ENCODE data around the gene COL27A1.
"Not testable (repeated sequence)": the region's sequence is repeated elsewhere in the genome, so short reads cannot be mapped to it uniquely, and the experiment has no call there.

The COL27A1 gene

GRCh38 chr9:114329625-114330022 is 174.3 kb downstream of the COL27A1 start, which contains the start of gene ORM2:
Gene ORM2 (plus strand): TSS chr9:114329869. CDS start chr9:114329905, 36 bp downstream.
- DNase-seq = not testable (repeated sequence)

GRCh38 chr9:114330636-114331035 is 175.3 kb downstream of the COL27A1 start:
- DNase-seq = no peak

DNA sequence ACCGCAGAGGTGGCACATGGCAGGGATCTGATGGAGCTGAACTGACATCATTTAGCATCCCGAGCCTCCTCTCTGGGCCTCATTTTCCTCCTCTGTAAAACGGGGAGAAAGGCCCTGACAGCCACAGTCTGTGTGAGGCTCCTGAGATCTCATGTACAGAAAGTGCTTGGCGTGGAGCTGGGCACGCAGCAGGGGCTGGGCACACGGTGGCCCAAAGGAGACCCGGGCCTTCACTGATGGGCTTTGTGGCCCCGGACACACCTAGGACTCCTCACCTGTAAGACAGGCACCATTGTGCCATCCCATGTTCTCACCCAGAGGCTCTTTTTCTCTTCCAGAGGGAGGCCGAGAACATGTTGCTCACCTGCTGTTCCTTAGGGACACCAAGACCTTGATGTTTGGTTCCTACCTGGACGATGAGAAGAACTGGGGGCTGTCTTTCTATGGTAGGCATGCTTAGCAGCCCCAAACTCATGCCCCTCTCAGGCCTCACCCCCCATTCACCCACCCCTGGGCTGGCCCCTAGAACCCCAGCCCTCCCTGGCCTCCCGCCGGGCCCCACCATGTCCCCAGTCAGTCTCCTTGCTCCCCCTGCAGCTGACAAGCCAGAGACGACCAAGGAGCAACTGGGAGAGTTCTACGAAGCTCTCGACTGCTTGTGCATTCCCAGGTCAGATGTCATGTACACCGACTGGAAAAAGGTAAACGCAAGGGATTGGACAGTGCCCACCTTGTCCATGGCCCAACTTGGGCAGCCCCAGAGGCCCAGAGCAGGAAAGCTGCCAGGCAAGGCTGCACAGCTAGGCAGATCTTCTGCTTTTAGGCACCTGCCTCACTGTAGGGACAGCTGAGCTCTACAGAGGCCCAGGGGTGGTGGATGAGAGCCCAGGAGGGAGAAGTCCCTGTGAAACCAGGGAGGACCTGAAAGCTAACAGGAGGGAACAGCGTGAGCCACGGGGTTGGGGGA is 176.2 kb downstream of the COL27A1 start:
- DNase-seq = not testable (repeated sequence)

- DNase-seq = not testable (repeated sequence)
These were observed 177.2 kb downstream of the COL27A1 start for GRCh38 chr9:114332474-114333040.

- DNase-seq = not testable (repeated sequence)
These were observed 178.4 kb downstream of the COL27A1 start for GRCh38 chr9:114333718-114334117.

DNA sequence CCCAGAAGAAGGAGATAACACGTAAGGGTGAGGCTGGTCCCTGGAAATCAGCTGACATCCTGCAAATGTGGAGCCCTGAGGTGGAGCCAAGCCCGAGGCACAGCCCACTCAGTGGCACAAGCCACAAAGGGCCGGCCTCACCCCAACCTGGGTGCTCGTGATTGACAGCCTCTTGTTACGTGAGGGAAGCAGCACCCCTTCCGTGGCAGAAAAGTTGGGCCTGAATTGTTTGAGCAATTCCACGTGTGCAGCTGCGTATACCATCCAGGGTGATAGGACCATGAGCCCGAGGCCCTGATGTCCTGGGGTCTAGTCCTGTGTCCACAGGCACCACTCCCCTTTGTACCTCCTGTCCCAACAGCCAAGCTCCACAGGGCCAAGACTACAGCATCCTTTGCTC is 179.2 kb downstream of the COL27A1 start:
- DNase-seq = no peak

GRCh38 chr9:114335745-114336144 is 180.4 kb downstream of the COL27A1 start:
- DNase-seq = no peak

DNA sequence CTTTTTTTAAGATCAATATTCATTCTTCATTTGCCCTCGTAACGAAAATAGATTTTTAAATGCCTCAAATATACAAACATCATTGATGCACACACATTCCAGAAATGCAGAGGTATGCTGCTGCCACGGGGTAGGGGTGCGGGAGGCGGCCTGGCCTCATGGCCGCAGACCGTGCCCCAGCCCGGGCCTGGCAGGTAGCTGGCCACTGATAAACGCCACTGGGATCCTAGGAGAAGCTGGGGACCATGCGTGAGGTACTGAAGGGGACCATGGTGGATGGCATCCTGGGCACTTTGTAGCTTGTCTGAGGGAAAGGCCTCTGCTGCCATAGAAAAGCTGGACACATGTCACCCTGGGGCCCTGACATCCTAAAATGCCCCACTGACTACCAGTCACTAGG is 180.8 kb downstream of the COL27A1 start:
- DNase-seq = no peak

DNA sequence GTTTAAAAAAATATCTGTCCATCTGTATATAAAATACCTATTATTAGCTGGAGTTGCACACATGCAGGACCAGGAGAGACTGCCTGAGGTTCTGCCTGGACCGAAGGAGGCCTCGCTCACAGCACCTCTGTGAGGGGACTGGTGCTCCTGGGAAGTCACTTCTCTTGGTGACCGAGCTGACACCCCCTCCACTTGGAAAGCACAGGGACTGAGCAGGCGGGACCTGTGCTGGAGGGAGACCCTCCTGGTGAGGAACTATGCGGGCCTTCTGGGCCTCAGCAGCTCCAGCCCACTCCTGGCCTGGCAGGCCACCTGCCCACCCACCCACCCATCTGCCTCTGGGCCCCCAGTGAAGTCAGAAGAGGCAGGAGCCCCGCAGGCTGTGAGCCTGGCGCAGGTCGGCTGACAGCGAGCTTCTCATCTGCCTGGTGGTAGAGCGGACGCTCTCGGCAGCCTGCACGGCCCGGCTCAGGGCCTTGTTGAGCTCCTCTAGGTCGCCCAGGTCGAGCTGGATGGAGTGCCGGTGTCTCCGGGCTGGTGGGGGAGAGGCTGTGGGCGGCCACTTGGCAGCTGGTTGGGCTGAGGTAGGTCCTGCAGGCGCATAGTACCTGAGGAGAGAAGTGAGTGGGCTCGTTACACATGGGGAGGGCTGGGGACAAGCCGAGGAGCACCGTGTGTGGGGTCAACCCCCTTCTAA is 181.5 kb downstream of the COL27A1 start:
- DNase-seq = no peak

GRCh38 chr9:114338187-114338586 is 182.8 kb downstream of the COL27A1 start:
- DNase-seq = no peak

DNA sequence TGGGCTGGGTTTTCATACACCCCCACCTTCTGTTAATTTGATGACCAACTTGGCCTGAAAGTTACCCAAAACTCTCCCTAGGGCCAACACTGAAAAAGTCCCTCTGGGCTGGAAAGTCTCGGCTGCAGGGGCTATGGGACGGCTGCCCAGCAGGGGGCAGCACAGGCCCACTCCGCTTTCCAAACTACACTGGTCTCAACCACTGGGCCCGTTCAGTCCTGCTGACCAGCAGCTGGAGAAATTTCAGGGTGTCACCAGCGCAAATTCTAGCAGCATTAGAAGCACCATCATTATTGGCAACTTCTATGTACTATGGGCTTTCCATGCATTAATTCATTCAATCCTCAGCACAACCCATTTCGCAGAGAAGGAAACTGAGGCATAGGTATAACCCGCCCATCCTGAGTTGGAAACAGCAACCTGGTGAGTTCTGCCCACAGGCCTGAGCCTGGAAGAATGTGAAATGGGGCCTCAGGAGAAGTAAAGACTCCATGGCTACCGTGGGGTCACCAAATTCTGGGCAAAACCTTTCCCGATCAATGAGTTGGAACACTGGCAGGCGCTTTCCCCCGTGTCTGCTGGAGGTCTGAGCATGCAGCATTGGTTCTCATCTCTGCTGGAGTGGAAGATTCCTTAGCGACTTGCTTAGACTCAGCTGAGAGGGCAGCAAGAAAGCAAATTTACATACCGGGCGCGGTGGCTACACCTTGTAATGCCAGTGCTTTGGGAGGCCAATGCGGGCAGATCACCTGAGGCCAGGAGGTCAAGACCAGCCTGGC is 184.0 kb downstream of the COL27A1 start:
- DNase-seq = peak; percentile 19 to 27 (median 26)

DNA sequence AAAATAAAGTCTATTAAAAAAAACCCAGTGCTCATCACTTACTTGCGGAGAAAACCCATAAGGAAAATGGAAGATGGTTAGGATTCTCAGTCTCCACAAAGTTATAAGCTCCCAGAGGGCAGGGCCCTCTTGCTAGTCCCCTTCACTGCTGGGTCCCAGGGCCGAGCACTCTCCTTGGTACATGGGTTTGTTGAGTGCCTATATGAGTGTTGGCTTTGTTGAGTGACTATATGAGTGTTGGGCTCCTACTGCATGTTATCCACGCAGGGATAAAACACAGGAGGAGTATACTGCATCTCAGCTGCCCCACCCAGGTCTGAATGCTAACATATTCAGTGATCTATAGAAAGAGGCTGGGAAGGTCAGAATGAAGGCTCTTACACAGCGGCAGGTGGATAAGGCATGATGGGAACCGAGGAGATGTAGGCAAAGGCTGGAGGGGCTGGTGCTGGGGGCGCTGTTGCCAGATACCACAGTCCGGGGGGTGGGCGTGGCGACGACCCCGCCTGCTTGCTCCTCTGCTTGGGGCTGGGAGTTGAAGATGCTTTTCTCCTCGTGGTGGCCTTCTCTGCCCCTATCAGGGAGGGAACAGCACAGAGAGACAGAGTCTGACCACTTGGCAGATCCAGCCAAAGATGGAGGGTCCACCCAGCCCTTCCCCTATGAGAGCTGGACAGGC is 186.0 kb downstream of the COL27A1 start:
- DNase-seq = no peak

DNA sequence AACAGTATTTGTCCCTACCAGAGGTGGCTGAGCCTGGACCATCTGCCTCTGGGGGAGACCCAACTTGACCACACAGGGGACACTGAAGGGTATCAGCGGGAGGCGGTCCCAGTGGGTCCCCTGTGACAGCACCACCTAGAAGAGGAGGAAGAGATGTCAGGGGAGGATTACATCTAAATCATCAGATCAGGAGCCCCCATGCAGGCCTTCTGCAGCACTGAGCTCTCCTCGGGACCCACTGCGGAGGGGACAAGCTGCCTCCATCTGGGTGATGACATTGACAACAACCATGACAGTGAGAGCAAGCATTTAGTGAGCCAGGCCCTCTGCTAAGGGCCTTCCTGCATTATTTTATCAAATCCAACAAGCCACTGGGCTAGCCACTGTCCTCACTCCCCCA is 186.7 kb downstream of the COL27A1 start:
- DNase-seq = no peak

- no peak for DNase-seq
These were observed 187.6 kb downstream of the COL27A1 start for GRCh38 chr9:114342755-114343440.

GRCh38 chr9:114343471-114344187 is 188.3 kb downstream of the COL27A1 start:
- DNase-seq = no peak

GRCh38 chr9:114344188-114344566 is 188.8 kb downstream of the COL27A1 start:
- DNase-seq = no peak

GRCh38 chr9:114344692-114345091 is 189.4 kb downstream of the COL27A1 start:
- DNase-seq = no peak

DNA sequence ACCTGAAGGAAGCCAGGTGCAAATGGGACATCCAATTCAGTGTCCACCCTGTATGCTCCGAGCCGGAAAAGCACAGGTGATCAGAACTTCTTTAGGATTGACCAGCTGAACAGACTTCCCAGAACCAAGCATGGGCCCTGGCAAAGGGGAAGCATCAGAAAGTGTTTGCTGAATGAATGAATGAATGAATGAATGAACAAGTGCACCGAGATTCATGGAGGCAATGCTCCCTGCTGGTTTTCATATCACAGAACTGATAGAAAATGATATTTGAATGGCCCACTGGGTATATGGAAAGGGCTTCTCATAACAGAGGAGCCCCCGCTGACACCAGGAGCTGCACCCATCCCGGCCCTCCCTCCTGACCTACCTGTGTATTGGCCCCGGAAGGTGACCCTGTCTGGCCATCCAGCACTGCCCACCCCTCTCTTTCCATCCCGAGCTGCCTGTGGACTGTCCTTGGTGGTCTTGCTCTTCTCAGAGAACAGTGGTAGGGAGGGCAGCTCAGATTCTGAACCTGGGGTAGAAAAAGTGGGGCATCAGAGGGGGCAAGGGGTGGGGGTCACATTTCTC is 190.2 kb downstream of the COL27A1 start:
- DNase-seq = no peak

- DNase-seq = no peak
These were observed 190.8 kb downstream of the COL27A1 start for GRCh38 chr9:114346146-114346545.

GRCh38 chr9:114347675-114348074 is 192.3 kb downstream of the COL27A1 start:
- DNase-seq = no peak

Data from activated naive CD4-positive, alpha-beta T cell (primary cell).